SW 1271 (cell line): ENCODE measurements around the gene EOLA1.
"Not testable (repeated sequence)": the region's sequence is repeated elsewhere in the genome, so short reads cannot be mapped to it uniquely, and the experiment has no call there.

Source experiments
- DNase-seq, 2 experiments: peaks; one replicate each; lab custom pipeline; 2025; lab: John Stamatoyannopoulos, UW

EOLA1 gene

DNA sequence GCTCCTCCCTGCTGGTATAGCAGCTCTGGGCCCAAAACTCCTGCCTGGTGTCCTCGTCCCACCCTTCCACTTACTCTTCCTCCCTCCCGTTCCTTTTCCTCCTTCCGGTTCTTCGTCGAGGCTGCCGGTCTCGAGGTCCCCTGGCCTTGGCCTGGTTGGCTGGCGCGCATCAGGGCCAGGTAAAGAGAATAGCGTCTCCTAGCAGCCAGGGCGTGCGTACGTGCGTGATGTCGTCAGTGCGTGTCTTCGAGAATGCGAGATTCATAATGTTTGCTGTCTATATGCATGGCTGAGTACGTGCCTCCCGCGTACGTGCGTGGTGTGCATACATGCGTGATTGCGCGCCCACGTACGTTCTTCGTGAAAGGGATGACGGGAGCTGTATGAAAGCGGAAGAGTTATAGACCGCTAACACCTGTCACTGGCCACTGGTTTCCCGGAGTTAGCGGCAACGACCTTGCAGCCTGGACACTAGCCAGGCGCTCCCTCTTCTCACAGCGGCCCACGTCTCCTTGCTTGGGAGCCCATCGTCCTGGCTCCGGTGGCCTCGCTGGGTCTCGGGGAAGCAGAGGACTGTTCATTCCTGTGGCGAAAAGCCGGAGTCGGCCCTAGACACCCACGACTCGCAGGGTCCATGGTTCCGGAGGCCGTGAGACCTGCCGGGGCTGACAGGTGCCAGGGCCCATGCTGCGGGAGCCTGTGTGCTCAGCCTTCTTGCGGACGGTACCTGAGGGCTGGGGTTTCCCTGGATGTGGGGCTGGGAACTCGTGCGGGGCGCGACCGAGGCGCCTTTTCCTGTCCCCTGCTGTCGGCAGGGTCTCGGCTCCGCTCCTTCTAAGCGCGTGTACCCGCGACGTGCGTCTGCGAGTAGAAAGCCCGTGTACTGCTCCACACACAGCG lies at the start of gene EOLA1:
Gene EOLA1, plus strand, starts transcription at position 392 of the 900 bp plus-strand sequence. CDS start 4,619 bp downstream, outside the sequence.
- DNase-seq = peak; percentile 89 to 93

DNA sequence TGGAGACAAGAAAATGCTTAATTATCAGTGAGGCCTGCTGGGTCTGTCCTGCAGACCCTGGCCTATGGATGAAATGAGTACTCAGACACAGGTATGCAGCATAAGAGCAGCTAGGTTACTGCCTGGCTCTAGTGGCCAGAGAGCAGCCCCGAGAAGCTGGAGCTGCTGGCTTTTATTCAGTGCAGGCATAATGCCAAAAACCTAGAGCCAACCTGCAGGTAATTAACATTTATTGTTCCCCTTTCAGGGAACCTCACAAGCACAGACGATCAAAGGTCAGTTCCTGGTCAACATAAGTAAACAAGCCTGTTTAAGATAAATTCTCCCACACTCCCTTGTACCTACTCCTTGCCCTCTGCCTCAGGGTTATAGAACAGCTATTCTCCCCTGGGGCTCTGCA lies 49.0 kb upstream of the EOLA1 start:
- DNase-seq = no peak

DNA sequence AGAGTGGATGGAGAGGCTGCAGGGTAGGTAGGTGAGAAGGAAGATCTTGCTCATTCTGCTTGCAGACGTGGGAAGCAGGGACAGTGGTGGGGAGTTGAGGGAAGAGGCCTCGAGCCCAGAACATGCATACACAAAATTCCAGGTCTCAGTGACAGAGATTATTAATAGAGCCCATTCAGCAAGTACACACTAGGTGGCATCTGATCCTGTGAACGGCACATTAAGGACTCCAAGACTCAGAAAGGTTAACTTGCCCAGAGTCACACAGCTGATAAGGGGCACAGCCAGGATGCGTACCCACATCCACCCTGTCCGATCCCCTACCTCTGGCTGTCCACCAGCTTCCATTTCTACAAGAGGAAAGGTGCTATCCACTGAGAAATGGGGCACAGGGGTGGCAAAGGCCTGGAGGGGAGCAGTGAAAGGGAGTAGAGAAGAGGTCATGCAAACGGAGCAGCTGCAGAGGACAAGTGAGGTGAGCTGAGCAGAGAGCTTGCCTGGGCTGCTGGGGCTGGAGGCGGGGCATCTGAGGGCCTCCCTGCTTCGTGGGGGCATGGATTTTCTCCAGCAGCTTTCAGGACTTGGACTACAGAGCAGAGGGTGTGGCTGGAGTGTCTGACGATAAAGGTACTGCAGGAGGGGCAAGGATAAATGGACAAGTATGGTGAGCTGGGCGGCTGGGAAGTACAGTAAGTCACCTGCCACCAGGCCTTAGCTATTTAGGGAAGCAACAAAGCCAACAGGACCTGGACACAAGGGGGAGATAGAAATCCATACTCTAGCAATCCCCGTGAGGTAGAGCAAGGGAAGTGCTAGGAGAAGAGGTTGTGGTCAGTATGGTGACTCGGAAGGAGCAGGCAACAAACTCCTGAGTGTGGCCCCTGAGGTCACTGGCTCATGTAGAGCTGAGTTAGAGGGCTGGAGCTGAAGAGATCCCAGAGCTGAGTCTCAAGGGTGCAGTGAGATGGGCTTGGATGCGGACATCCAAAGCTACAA lies 46.9 kb upstream of the EOLA1 start:
- DNase-seq = peak in 1 of 2 experiments; percentile 4

DNA sequence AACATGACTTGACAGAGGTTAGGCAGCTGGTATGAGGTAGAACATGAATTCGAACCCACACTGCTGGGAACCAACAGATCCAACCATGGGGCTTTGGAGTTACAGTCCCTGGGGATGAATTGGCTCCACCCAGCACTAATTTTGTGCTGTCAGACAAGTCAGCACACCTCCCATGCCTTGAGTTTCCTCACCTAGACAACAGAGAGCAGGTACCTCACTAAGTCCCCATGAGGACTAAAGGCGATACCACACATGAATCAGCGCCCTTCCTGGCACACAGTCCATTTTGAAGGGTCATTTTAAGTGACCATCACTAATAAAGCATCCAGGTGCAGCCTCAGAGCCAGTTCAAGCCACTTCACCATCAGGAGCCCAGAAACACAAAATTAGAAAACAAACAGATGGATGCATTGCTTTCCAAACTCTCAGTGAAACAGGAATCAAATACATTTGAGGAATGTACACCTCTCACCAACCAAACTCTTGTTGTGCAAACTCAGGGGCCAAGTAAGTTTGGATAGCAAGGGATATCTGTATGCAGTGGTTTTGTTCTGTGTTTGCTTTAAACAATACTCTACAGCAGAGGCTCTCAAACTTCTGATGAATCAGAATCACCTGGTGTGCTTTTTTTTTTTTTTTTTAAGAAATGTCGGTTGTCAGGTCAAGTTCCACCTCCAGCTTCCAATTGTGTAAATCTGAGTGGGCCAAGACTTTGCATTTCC lies 45.8 kb upstream of the EOLA1 start:
- no peak for DNase-seq

DNA sequence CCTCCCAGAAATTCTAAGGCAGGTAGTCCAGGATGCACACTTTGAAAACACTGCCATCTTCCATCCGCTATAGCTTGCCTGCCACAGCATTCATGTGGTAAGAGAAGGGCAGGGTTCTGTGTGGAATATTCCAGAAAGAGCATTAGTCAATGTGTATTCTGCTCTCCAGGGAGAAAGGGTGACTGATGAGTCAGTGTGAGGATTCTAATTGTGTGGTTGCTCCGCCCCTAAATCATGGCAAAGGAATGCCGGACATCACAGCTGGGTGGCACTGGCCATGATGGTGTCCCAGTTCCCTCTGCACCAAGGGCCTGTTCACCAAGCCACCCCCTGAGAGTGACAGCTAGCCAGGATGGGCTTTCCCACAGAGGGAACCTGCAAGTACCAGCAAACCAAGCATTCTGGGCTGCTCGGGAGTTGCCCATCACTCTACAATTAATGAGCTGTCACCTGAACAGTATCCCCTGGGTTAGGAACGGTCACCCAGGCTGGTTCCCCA lies 45.2 kb upstream of the EOLA1 start:
- peak; percentile 48 to 87 for DNase-seq

DNA sequence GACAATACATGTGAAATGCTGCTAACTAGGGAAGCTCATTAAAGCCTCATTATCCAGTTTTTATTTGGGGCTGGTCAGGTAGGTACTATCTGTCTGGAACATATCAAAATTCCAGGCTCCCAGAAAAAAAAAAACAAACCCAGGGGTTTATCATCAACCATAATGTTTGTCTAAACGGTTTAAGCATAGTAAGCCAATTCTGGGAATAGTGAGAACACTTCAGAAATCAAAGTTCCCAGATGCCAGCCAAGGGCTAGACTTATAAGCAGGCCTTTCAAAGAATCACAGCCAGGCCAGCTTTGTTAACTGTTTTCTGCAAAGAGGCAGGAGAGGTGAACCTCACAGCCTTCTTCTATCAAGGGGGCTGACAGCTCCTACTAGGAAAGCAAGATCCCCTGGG lies 43.8 kb upstream of the EOLA1 start:
- DNase-seq = no peak

DNA sequence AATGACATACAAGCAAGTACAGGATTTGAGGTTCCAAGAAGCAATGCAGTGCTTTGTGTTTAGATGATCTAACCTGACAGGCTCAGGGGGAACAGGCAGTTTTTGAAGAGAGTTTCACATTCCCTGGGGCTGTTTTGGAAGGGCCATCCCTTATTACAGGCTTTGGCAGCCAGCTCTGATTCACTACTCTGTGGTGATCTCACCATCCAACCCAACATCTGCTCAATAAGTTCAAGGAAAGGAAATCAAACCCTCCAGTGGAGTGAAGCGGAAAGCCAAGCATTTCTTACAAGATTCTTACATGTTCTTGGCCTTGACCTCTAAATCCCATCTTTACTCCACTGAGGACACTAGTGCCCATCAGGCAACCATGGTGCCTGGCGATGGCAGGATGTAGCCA lies 43.2 kb upstream of the EOLA1 start:
- DNase-seq = no peak

DNA sequence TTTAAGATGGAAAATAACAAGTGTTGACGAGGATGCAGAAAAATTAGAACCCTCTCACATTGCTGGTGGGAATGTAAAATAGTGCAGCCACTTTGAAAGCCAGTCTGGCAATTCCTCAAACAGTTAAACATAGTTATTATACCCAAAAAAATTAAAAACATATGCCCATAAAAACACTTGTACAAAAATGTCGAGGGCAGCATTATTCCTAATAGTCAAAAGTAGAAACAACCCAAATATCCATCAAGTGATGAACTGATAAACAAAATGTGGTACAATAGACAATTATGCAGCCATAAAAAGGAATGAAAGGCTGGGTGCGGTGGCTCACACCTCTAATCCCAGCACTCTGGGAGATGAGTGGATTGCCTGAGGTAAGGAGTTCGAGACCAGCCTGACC lies 42.0 kb upstream of the EOLA1 start:
- no peak for DNase-seq

DNA sequence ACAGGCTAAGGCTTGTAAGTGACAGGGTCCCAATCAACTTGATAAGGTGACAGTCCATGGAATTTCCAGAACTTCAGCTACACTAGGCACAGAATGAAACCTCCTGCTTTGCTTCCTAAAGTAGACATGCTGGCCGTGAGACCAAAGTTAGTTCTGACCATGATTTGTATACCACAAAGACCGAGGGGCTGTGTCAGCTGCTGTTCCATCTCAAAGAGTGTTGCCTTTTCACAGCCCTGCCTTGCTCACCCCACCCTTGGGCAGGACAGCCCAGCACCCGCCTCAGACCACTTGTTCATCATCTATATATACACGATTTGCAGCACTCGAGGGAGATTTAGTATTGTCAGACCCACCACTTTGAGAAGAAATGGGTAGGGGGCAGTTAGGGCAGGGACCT lies 41.0 kb upstream of the EOLA1 start:
- DNase-seq = no peak

DNA sequence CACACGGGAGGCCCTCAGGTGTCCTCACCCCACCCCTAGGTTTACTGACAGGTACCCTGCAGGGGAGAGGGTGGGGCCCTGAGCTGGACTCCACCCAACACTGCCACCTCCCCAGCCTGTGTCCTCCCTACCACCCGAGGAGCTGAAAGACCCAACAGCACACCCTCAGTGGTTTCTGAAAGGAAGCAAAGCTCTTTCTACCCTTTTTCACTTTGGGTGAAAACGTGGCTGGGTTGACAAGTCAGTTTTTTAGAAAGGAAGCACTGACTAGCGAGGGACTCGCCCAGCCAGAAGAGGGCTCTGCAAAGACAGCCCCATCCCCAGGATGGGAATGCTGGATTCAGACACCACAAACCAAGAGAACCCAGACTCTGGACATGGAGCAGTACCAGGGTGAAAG lies 37.9 kb upstream of the EOLA1 start:
- not testable (repeated sequence) for DNase-seq

DNA sequence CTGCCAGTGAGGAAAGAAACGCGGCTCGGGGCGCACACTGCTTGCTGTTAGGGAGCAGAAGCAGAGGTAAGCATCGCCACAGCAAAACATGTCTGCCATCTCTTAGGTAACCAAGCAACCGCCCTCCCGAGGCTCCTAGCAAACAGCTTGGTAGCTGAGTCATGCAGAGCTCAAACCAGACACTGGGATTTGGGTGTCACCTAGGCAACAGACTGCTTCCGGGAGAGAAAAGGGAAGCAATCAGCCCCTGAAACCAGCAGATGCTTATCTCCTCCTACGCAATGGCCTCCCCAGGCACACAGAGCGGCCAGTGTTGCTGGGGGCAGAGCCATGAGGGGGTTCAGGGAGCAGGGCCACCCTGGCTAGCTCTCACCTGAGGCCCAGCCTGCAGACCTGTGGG lies 37.4 kb upstream of the EOLA1 start:
- peak in 1 of 2 experiments; percentile 29 for DNase-seq

DNA sequence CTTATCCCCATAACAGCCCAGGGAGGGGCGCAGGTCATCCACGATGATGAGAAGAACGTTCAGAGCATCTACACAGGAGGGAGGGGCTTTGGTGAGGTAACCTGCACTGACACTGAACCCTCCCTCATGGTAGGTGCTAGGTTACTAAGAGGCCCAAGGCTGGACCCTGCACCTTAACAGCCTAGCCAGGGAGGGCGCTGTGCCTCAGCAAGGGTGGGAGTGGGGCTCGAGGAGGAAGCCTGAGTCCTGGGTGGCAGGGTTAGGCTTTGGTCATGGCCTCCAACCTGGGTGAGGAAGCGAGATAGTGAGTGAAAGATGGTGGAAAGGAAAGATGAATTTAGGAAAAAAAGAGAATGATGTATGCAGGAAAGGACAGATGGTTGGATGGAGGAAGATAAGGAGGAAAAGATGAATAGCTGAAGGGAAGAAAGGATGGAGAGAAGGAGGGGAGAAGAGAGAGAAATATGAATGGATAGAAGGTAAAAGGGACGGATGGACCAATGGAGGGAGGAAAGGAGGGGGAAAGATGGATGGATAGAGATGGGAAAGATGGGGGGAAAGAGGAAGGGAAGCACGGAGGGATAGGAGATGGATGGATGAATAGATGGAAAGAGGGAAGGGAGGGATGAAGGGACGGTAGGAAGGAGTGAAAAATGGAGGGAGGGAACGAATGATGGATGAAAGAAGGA lies 36.4 kb upstream of the EOLA1 start:
- DNase-seq = peak in 1 of 2 experiments; percentile 5

DNA sequence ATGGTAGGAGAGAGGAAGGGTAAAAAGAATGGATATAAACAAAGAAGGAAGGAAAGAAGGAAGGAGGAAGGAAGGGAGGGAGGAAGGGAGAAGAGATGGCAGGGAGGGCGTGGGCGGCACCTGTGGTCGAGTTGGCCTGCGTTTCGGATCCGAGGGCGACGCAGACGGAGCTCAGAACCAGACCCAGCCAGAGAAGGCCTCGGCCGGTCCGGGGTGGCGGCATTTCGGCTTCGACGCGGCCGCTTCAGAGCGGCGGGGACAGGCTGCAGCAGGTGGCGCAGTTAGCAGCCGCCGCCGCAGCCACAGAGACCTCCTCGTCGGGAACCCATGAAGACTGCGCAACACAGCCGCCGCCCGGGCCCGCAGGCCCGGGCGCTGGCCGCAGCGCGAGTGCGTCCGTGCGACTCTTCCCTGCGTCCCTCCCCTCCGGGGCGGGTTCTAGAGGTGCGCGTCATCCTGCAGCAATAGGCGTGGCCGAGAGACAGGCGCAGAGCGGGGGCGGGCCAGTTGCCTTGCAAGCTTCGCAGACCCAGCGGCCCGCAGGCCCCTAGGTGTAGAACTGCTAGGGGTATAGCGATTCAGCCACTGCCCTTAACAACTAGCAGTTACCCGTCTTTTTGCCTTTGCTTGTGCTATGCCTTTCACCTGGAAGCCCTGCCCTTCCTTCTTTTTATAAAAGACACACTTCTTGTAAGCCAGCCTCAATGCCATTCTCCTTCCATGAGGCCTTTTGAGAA lies 35.7 kb upstream of the EOLA1 start, which contains the start of gene IDS:
Gene IDS, minus strand, starts transcription at position 392 of the 737 bp plus-strand sequence. Its CDS starts 169 bp downstream, at position 223.
- peak; percentile 75 to 81 for DNase-seq

DNA sequence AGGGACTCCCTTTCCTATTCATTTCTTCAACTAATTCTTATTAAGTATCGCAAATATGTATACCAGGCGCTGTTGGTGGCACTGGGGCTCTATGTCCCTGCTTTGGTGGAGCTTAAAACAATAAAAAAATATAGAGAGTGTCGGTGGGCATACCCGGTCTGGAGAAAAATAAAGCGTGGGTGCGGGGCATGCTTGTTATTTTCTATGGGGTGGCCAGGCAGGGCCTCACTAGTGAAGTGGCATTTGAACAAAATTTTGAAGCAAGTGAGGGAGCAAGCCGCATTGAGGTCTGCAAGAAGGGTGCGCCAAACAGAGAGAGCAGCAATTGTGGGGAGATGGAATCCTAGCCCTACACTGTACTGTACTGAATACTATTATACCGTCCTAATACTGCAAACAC lies 35.1 kb upstream of the EOLA1 start:
- no peak for DNase-seq

DNA sequence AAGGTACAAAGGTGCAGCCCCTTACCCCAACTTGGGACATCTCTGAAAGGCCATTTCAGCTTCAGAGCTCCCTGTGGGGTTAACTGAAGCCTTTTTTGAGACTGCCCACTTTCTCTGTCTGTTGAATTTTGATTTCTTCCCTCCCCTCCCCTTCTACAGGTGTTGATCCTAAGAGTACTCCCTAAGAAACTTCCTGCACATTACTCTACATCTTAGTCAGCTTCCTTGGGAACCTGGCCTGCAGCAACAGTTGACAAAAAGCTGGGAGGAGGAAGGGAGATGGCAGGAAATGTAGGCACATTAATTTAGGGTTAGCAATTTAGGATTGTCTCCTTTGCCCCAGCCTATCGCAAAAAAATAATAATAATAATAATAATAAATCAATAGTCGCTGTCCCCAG lies 34.5 kb upstream of the EOLA1 start:
- DNase-seq = no peak

DNA sequence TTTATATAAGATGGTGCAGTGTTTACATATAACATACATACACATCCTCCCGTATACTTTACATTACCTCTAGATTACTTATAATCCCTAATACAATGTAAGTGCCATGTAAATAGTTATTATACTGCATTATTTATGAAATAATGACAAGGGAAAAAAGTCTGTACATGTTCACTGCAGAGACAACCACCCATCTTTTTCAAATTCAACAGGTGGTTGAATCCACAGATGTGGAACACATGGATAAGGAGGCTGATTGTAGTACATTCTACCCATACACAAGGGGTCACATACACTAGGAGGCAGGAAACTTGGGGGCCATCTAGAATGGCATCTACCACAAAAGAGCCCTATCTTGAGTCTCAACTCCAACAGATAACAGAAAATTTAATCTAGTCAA lies 32.3 kb upstream of the EOLA1 start:
- DNase-seq = no peak

DNA sequence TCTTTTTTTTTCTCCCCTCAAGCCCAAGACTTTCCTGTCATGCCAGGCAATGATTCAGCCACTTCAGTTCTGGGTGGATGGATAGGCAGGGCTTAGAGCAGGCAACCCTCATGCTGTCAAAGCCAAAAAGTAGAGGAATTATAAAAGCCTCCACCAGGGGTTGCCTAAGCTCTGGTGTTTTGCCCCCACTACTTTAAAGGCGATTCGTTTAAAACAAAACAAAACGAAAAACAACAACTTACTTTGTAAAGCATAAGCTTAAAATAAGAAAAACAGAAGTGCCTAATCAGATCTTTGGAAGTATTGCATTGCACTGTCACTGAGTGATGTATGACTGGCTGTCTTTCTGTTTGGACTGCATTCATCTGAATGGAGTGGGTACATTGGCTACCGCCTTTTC lies 30.4 kb upstream of the EOLA1 start:
- no peak for DNase-seq

DNA sequence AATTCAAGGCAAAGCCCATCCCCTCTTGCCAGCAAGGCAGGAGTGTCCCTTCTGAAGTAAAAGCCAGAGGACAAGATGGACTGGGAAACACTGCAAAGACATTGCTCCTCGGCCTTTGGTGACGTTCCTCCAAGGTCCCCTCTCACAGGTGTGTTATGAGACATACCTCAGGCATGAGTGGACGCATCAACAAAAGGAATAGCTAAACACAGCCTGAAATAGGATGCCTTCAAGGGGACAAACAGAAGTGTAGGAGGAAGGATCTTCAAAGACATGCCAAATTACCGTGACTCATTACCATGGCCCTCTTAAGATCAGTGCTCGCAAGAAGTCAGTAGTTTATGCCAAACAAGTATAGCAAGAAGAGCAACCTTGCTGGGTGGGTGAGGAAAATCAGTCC lies 29.7 kb upstream of the EOLA1 start:
- DNase-seq = no peak

DNA sequence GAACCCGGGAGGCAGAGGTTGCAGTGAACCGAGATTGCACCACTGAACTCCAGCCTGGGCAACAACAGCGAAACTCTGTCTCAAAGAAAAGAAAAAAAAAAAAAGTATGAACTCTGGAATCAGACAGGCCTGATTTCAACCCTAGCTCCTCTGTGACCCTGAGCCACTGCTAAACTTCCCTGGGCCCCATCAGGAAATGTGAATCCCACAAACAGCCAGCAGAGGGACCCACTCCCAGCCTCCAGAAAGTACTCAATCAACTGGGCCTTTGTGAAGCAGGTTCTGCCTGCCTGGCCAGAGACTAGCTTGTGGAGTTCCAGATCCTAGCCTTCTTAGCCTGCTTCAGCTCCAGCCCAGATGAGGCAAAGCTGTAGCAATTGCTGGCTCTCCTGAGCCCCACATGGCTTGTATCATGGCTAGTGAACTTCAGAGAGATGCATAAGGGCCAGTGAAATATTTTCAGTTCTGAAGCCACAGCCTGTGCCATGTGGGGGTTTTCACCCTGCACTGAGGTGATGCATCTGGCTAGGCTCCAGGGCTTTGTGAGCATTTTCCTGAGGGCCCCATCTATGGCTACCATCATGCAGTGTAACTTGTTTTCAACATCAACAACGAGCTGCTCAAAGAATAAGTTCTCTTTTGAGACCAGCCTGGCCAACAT lies 28.5 kb upstream of the EOLA1 start:
- DNase-seq = peak in 1 of 2 experiments; percentile 13
